Right lobe of liver (tissue), 6 donors: ENCODE measurements around the gene DNASE2. TPM values are rescaled to one million over a fixed set of nuclear protein-coding genes. Genes with fewer than 3 reads are reported as not detected.

ENCODE experiments used
- ATAC-seq, 4 donors: fragments of 200-7000 bp; cut with Tn5 transposase; one replicate each; pipeline ENCODE4 v1.9.1; 2020; ENCODE audit warnings: mild to moderate bottlenecking in 4 of 4, moderate library complexity in 4 of 4
- DNase-seq, 3 donors: peaks; one replicate each; pipeline ENCODE4 v3.0.0-alpha.2; 2020
- H3K27ac ChIP-seq, 3 donors: fragments of 200-600 bp; one replicate each; pipeline ENCODE4 v1.8.0; 2022
- H3K27me3 ChIP-seq, 2 donors: fragments of 200-600 bp; one replicate each; pipeline ENCODE4 v1.8.0; 2022
- H3K36me3 ChIP-seq, 4 donors: fragments of 200-600 bp; sonication (generic) in 1 of 4; one replicate each; pipeline versions ENCODE4 v1.5.1 to v1.8.0; 2017 to 2022; ENCODE audit warnings: control low read depth in 1 of 4
- H3K4me1 ChIP-seq, 4 donors: fragments of 200-600 bp; sonication (generic) in 1 of 4; one replicate each; pipeline versions ENCODE4 v1.5.1 to v1.8.0; 2017 to 2022; ENCODE audit warnings: control low read depth in 1 of 4
- H3K4me3 ChIP-seq, 3 donors: fragments of 200-600 bp; one replicate each; pipeline ENCODE4 v1.8.0; 2022
- H3K9me3 ChIP-seq, 4 donors: fragments of 200-600 bp; sonication (generic) in 1 of 4; one replicate each; pipeline versions ENCODE4 v1.5.1 to v1.8.0; 2017 to 2022; ENCODE audit warnings: control low read depth in 1 of 4
- CTCF ChIP-seq, 4 donors: fragments of 200-600 bp in 3 of 4; fragments of 450-650 bp in 1 of 4; IDR thresholded peaks; one replicate each; pipeline versions ENCODE4 v1.5.1 to v1.8.0; 2016 to 2022; ENCODE audit warnings: antibody characterized with exemption in 4 of 4, mild to moderate bottlenecking in 2 of 4
- POLR2A ChIP-seq: fragments of 450-650 bp; IDR thresholded peaks from one replicate; pipeline ENCODE4 v1.6.1; 2017; ENCODE audit warnings: antibody characterized with exemption, mild to moderate bottlenecking
- WGBS: methylation state at CpG from one replicate; pipeline ENCODE4 v1.1.6; 2018; ENCODE audit warnings: low coverage, low lambda C conversion rate; ENCODE audit not compliant: insufficient coverage; ENCODE audit errors: missing lambda C conversion rate; 5-methylcytosine and 5-hydroxymethylcytosine counted together
- intact Hi-C, 2 donors: fragments of 100-400 bp; cut with DNase I; formaldehyde crosslinking; loops; one replicate each; pipeline versions ENCODE4 v1.11.2 to v1.14.1; 2022
- total RNA-seq, 6 experiments: library from RNA; depleted of rRNA in 2 of 6; stranded (reverse); fragments of >200 nt in 2 of 6; fragmentation: NEBNext Ultra II Directional in 3 of 6; extraction: Animal tissue kit (Norgen Biotek cat#: 25700) in 3 of 6; gene quantifications; one replicate each; pipeline versions ENCODE4 v1.1.0 to v1.2.4, GENCODE V29; 2016 to 2023
- donor health status: DM: no; HTN: yes; CAD: no.
- donor health status: DM: no; HTN: no; CAD: no.
- donor health status: DM: no; HTN: no; CAD: no.
- donor health status: DM: no; HTN: yes; CAD: no.
- donor health status: DM: no; HTN: yes; CAD: no.

The DNASE2 gene
- total RNA-seq, 6 experiments from 2014 or later, result 18.2 to 36.3 (median 26.8) TPM

GRCh38 chr19:12884926-12885748 lies 3.9 kb upstream of the DNASE2 start:
- H3K9me3 ChIP-seq, result peaks cover 0 to 5% (median 0%) of the 10 kb centered on the region in 4 donors
- WGBS, result 6% methylated on average over 28 of the region's 73 CpGs
- no peaks in the 10 kb centered on the region for H3K36me3 ChIP-seq
- ATAC-seq (peak; percentile 36 to 57 (median 49)), DNase-seq (peak; percentile 73 to 86 (median 83))
- H3K27ac ChIP-seq, result peak overlapping the region in 1 of 3 donors; percentile 13
- intact Hi-C loops, result loop anchor here in 1 of 2 donors (10.0 kb wide), 1 partner anchor 50 kb away; the partner anchor contains the start of genes CALR and FARSA
- H3K27me3 ChIP-seq, result no peaks in the 10 kb centered on the region
- peak overlapping the region; percentile 18 to 51 (median 22) for H3K4me3 ChIP-seq
- no peak for TF ChIP-seq POLR2A
- TF ChIP-seq CTCF (IDR thresholded peaks at IDR 0.05), result peak; percentile 48 to 73 (median 56)
- peaks cover 0 to 16% (median 0%) of the 10 kb centered on the region in 4 donors for H3K4me1 ChIP-seq

GRCh38 chr19:12884627-12884925 lies 3.3 kb upstream of the DNASE2 start:
- DNase-seq (no peak), ATAC-seq (no peak)
- TF ChIP-seq CTCF (IDR thresholded peaks at IDR 0.05) (no peak), POLR2A (no peak)
- Histone ChIP-seq H3K27ac (no peak overlapping the region), H3K36me3 (no peaks in the 10 kb centered on the region), H3K4me3 (no peak overlapping the region), H3K27me3 (no peaks in the 10 kb centered on the region), H3K9me3 (peaks cover 0 to 5% (median 0%) of the 10 kb centered on the region in 4 donors), H3K4me1 (peaks cover 0 to 13% (median 0%) of the 10 kb centered on the region in 4 donors)
- 76% methylated on average over 2 of the region's 12 CpGs for WGBS
- intact Hi-C loops, result loop anchor here in 1 of 2 donors (10.0 kb wide), 1 partner anchor 50 kb away; the partner anchor contains the start of genes CALR and FARSA

- Histone ChIP-seq H3K27me3 (no peaks in the 10 kb centered on the region), H3K9me3 (peaks cover 0 to 5% (median 0%) of the 10 kb centered on the region in 4 donors), H3K4me3 (no peak overlapping the region), H3K4me1 (peaks cover 0 to 13% (median 0%) of the 10 kb centered on the region in 4 donors), H3K36me3 (no peaks in the 10 kb centered on the region), H3K27ac (no peak overlapping the region)
- 90% methylated on average over 2 of the region's 3 CpGs for WGBS
- ATAC-seq (no peak), DNase-seq (no peak)
- TF ChIP-seq CTCF (IDR thresholded peaks at IDR 0.05) (no peak), POLR2A (no peak)
- intact Hi-C loops, result loop anchor here in 1 of 2 donors (10.0 kb wide), 1 partner anchor 51 kb away; the partner anchor contains the start of genes CALR and FARSA
These were observed 3.0 kb upstream of the DNASE2 start for GRCh38 chr19:12884202-12884601.

- H3K27me3 ChIP-seq, result no peaks in the 10 kb centered on the region
- intact Hi-C loops, result loop anchor here in 1 of 2 donors (10.0 kb wide), 1 partner anchor 52 kb away; the partner anchor contains the start of genes CALR and FARSA
These were observed 1.3 kb upstream of the DNASE2 start for GRCh38 chr19:12882589-12882988.

More at GRCh38 chr19:12882589-12882988, 1.3 kb upstream of the DNASE2 start:
- Histone ChIP-seq H3K36me3 (peaks cover 0 to 4% (median 0%) of the 10 kb centered on the region in 4 donors), H3K27ac (peak overlapping the region in 1 of 3 donors; percentile 40), H3K9me3 (peaks cover 0 to 5% (median 0%) of the 10 kb centered on the region in 4 donors), H3K4me3 (no peak overlapping the region), H3K4me1 (peaks cover 0 to 13% (median 0%) of the 10 kb centered on the region in 4 donors)
- TF ChIP-seq CTCF (IDR thresholded peaks at IDR 0.05) (no peak), POLR2A (no peak)
- 86% methylated on average over 2 of the region's 3 CpGs for WGBS
- ATAC-seq (no peak), DNase-seq (no peak)
